ENCODE measurements around the gene WNT3A.
"Not testable (repeated sequence)": the region's sequence is repeated elsewhere in the genome, so short reads cannot be mapped to it uniquely, and the experiment has no call there.

Gene WNT3A, protein sequence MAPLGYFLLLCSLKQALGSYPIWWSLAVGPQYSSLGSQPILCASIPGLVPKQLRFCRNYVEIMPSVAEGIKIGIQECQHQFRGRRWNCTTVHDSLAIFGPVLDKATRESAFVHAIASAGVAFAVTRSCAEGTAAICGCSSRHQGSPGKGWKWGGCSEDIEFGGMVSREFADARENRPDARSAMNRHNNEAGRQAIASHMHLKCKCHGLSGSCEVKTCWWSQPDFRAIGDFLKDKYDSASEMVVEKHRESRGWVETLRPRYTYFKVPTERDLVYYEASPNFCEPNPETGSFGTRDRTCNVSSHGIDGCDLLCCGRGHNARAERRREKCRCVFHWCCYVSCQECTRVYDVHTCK

DNA sequence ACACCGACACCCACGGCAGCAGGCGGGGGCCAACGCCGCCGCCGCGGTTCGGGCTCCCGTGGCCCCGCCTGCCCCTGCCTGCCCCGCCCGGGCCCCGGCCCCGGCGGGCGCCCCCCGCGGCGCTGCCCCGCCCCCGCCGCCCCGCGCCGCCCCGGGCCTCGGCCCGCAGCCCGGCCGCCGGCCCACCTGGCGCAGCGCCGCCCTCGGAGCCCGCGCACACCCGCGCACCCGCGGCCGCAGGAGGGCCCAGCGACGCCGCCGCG lies at the start of gene WNT3A:
TSS of gene WNT3A (plus strand) at position 213 of the 263 bp plus-strand sequence. CDS start 131 bp downstream, outside the sequence.
- no peak for DNase-seq

DNA sequence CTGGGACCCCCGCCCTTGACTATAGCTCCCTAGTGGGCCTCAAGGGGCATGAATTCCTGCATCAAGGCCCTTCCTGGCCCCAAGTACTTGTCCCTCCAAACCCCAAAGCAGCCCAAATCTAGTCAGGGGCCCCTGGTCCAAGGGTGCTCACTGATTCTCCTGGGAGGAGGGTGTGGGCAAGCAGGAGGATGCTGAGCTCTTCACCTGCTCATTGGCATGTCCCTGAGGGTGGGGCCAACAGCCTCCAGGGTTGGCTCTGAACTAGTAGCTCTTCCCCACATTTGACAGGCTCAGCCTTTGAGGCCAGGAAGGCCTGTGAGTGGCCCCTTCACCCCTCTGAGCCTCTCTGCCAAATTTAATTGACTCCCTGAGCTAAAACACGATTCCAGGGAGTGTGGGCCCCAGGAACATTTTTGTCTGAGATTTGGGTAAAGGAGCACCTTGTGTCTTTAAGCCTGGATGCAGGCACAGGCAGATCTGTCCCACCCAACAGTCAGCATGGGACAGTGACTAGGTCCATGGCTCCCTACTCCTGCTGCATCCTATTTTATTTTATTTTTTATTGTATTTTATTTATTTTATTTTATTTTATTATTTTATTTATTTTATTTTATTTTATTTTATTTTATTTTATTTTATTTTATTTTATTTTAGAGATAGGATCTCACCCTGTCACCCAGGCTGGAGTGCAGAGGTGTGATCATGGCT lies 48.0 kb upstream of the WNT3A start:
- DNase-seq: no peak

DNA sequence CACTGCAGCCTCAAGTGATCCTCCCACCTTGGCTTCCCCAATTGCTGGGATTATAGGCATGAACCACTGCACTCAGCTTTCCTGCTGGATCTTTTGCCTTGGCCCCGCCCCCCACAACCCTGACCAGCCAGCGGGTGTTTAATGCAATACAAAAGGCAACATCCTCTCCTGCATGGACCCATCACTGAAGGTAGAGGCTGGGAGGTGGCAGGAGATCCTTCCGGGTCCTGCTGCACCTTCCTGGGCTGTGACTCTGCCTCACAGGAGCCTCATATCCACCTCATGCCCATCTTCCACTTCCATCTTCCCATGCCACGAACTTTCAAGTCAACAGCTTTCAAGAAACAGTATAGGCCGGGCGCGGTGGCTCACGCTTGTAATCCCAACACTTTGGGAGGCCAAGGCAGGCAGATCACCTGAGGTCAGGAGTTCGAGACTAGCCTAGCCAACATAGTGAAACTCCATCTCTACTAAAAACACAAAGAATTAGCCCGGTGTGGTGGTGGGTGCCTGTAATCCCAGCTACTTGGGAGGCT lies 47.4 kb upstream of the WNT3A start:
- no peak for DNase-seq

DNA sequence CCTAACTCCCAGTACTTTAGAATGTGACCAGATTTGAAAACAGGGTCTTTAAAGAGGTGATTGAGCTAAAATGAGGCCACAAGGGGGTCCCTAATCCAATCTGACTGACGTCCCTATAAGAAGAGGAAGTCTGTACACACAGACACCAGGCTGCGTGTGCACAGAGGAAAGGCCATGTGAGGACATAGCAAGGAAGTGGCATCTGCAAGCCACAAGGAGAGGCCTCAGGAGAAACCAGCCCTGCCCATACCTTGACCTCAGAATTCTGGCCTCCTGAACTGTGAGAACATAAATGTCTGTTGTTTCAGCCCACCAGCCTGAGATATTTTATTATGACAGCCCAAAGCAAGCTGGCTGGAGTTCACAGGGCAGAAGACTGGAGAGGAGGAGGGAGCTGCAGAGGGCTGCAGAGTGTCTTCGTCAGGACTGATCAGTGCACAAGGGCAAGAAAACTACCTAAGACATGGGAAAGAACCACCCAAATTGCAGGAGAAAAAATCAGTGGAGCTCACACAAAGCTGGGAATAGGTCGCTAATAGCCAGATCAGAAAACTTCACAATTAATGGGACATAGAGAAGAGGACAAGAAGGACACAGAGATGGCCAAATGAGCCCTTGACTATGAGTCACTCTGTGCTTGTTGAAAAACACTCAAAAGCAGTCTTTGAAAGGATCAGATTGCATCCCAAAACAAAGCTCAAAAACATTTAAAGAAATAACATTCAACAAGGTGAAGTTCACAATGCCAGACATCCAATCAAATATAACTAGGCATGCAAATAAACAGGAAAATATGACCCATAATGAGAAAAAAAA lies 44.9 kb upstream of the WNT3A start:
- DNase-seq: no peak

DNA sequence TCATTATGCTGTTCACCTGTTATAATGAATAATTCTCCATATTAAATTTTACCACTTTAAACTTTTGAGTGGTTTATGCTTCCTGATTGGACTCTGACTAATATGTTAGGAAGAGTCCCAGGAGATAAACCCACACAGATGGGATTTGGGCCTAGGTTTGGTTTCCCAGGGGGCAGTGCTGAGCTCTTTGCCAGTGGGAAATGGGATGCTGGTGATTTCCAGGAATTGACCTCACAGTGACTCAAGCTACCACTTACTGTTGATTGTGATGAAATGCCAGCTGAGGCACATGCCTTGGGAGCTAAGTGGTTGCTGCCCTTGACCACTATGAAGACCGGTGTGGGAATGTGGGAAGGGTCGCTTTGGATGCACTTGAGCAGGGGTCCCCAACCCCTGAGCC lies 40.1 kb upstream of the WNT3A start:
- not testable (repeated sequence) for DNase-seq

DNA sequence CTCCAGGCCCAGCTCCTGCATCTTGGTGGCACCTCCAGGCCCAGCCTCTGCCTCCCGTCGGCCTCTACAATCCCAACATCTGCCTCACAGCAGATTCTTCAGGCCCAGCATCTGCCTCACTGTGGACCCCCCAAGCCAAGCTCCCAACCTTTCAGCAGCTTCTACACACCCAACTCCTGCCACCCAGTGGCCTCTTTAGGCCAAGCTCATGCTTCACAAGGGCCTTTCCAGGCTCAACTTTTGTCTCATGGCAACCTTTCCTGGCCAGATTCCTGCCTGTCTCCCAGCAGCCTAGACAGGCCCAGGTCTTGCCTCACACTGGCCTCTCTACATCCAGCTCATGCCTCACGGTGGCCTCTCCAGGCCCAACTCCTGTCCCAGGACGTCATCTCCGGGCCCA lies 39.0 kb upstream of the WNT3A start:
- DNase-seq: not testable (repeated sequence)

DNA sequence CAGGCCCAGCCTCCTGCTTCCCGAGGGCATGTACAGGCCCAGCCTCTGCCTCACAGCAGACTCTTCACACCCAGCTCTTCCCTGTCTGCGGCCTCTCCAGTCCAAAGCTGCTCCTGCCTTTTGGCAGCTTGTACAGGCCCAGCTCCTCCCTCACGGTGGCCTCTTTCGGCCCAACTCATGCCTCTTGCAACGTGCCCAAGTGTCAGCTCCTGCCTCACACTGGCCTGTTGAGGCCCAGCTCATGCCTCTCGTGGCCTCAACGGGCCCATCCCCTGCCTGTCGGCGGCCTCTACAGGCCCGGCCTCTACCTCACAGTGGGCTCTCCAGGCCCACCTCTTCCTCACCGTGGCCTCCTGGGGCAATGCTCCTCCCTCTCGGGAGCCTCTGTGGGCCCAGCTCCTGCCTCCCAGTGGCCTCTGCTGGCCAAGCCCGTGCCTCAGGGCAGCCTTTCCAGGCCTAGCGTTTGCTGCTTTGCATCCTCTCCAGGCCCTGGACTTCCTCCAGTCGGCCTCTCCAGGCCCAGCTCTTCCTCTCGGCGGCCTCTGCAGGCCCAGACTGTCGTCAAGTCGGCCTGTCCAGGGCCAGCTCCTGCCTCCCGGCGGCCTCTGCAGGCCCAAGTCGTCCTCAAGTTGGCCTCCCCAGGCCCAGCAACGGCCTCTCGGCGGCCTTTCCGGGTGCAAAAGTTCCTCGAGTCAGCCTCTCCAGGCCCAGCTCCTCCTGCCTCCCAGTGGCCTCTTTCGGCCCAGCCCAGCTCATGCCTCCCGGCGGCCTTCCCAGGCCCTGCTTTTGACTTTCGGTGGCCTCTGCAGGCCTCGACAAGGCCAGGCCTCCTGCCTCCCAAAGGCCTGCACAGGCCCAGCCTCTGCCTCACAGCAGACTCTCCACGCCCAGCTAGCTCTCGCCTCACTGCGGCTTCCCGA lies 36.5 kb upstream of the WNT3A start:
- DNase-seq: not testable (repeated sequence)

DNA sequence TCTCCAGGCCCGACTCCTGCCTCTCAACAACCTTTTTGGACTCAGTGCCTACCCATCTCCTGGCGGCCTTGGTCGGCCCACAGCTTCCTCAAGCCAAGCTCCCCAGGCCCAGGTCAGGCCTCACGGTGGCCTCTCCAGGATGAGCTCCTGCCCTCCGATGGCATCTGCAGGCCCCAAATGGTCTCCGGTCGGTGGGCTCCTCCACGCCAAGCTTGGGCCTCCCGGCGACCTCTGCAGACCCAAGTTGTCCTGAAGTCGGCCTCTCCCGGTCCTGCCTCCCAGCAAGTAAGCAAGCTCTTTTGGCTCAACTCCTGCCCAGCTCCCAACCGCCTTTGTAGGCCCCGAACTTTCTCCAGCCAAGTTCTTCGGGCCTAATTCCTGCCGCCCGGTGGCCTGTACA lies 35.6 kb upstream of the WNT3A start:
- not testable (repeated sequence) for DNase-seq

DNA sequence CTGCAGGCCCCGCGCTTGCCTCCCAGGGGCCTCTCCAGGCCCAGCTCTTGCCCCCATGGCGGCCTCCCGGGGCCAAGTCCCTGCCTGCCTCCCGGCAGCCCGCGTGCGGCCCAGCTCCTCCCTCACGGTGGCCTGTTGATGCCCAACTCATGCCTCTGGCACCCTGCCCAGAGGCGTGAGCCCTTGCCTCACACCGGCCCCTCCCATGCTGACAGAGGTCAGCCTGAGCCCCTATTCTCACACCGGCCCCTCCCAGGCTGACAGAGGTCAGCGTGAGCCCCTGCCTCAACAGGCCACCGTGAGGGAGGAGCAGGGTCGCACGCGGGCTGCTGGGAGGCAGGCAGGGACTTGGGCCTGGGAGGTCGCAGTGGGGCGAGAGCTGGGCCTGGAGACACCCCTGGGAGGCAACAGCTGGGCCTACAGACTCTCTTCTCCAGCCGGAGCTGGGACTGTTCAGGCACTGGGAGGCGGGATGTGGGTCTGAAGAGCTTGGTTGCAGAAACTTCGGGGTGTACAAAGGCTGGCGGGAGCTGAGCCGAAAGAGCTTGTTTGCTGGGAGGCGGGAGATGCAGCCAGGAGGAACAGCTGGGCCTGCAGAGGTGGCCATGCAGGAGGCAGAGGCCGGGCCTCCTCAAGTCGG lies 35.0 kb upstream of the WNT3A start:
- DNase-seq: not testable (repeated sequence)

DNA sequence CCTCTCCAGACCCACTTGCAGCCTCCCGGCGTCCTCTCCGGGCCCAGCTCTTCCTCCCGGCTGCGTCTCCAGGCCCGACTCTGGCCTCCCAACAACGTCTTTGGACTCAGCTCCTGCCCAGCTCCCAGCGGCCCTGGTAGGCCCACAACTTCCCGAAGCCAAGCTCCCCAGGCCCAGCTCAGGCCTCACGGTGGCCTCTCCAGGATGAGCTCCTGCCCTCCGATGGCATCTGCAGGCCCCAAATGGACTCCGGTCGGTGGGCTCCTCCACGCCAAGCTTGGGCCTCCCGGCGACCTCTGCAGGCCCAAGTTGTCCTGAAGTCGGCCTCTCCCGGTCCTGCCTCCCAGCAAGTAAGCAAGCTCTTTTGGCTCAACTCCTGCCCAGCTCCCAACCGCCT lies 34.5 kb upstream of the WNT3A start:
- DNase-seq: not testable (repeated sequence)

DNA sequence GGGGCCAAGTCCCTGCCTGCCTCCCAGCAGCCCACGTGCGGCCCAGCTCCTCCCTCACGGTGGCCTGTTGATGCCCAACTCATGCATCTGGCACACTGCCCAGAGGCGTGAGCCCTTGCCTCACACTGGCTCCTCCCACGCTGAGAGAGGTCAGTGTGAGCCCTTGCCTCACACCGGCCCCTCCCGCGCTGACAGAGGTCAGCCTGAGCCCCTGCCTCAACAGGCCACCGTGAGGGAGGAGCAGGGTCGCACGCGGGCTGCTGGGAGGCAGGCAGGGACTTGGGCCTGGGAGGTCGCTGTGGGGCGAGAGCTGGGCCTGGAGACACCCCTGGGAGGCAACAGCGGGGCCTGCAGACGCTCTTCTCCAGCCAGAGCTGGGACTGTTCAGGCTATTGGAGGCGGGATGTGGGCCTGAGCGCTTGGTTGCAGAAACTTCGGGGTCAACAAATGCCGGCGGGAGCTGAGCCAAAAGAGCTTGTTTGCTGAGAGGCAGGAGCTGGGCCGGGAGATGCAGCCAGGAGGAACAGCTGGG lies 33.9 kb upstream of the WNT3A start:
- DNase-seq: not testable (repeated sequence)

DNA sequence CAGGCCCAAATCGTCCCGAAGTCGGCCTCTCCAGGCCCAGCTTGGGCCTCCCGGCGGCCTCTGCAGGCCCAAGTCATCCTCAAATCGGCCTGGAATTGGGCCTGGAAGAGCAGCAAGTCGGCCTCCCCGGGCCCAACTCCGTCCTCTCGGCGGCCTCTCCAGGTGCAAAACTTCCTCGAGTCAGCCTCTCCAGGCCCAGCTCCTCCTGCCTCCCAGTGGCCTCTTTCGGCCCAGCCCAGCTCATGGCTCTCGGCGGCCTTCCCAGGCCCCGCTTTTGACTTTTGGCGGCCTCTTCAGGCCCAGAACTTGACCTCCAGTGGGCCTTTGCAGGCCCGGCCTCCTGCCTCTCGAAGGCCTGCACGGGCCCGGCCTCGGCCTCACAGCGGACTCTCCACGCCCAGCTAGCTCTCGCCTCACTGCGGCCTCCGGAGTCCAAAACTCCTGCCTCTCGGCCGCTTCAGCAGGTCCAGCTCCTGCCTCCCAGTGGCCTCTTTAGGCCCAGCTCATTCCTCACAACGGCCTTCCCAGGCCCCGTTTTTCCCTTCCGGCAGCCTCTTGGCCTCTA lies 33.0 kb upstream of the WNT3A start:
- DNase-seq: not testable (repeated sequence)

DNA sequence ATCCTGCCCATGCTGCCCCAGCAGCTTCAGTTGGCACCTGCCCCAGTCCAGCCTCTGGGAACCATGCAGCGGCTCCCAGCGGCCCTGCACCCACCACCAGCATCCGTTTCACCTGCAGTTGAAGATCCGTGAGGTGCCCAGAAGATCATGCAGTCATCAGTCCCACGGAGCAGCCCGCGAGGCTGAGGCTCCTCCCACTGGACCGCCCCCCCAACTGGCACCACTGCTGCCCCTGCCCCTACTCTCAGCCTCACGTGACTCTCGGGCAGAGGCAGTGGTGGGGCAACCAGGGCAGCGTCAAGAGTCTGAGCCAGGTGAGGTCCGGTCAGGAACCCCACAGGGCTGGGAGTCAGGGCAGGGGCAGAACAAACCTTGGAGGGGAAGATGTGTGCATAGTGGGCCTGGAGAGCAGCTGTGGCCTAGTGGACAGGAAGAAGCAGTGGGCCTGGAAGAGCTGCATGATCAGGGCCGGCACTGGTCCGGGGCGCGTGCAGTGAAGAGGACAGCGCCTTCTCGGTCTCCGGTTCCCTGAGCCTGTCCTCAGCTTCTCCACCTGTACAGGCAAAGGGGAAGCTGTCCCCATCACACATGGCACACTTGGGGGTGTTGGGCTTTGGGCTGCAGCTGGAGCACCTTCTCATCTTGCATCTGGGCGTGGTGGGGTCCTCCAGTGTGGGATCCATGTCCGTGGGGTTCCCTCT lies 31.1 kb upstream of the WNT3A start:
- not testable (repeated sequence) for DNase-seq

DNA sequence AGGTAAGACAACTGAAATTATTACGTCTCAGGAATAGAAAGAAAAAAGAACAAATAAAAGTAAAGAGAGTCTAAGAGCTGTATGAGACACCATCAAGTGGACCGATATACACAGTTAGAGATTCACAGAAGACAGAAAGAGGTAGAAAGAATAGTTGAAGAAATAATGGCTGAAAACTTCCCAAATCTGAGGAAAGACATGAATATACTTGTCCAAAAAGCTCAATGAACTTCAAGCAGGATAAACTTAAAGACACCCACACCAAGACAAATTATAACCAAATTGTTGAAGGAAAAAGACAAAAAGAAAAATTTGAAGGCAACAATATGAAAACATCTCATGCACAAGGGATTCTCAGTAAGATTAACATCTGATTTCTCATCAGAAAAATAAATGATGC lies 19.6 kb upstream of the WNT3A start:
- no peak for DNase-seq

DNA sequence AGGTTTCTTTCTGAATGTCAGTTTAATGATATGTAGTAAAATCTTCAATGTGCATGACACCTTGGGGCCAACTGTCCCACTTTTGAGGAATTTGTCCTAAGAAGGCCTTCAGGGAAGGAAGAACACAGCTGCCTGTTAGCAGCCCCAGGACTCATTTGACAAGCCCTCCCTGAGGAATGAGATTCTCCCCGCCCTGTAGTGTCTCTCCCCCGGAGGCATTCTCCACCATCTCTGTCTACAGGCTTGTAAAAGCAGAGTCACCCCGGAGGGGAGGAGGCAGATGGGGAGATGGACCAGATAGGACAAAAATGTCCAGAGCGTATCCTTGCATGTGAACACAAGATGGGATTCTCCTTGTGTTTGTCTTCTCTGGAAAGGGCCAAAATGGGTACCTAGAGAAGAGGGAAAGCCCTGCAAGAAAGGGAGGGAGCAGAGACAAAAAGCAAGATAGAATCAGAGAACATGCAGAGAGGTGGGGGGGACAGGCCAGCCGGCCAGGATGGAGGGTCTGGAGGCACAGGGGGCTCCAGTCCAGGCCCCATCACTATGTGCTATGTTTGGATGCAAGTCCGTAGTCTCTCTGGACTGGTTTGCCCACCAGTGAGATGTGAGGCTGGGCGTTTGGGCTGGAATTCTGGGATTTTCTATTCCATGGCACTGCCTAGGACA lies 12.0 kb upstream of the WNT3A start:
- no peak for DNase-seq

DNA sequence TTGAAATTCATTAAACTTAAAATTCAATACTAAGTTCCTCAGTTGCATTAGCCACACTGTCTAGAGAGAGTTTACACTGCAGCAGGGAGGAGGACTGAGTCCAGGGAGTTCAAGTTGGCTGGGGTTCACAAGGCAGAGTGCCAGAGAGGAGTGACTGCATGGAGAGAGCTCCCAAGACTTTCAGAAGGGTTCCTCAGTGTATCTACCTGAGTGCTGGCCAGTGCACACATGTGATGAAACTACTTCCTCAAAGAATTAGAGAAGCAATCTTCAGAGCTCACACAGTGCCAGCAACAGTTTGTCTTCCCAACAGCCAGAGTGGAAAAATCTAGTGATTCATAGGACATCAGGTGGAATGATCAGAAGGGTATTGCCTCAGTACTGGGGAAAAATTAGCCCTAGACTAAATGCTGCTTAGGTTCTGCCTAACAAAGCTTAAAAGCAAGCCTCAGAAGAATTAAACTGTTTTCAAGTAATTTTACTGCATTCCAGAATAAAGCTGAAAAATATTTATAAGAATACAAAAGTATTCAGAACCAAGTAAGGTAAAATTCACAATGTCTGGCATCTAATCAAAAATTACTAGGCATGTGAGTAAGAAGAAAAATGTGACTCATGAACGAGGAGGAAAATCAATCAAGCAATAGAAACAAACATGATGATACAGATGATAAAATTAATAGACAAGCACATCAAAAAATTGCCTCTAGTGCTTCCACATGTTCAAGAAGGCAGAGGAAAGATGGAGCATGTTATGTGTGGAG lies 10.4 kb upstream of the WNT3A start:
- DNase-seq: no peak

DNA sequence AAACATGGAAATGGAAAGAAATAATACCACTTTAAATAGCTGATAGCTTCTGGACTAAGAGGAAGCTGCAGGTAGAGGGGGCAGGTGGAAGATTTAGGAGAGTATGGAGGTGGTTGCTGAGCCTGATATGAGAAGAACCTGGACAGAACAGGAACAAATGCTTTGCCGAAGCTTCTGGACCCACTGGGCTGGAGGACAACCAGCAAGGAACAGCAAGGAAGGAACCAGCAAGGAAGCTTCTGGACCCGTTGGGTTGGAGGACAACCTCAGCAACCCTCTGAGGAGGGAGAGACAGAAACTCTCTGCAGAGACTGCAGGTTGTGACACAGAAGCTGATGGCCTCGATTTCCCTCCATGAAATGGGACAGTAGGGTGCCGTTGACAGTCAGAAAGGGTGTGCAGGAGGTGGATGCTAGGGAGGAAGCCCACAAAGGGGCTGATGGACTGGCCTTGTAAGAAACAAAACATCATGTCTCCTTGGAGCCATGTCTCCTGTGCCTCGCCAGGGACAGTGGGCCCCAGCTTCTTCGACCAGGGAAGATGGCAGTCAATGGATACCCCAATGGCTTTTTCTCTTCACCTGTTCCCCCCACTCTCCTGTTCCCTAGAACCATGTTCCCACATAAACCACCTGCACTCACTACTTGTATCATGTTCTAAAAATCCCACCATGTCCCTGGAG lies 8.3 kb upstream of the WNT3A start:
- DNase-seq: no peak

Data from activated naive CD4-positive, alpha-beta T cell (primary cell).